BLaER1 treated with 17β-estradiol and CSF1 and Interleukin-3, amounts not matched to agents 10 nM and 100 nM (cell line): ENCODE measurements around the gene BCAR1.

Experiments used
- H3K27ac ChIP-seq, 11 experiments: shearing (Covaris generic); formaldehyde crosslinking; 2 replicates each; pipeline ENCODE4 v1.8.1; 2022
- H3K27me3 ChIP-seq, 11 experiments: shearing (Covaris generic); formaldehyde crosslinking; 2 replicates each; pipeline ENCODE4 v1.8.1; 2022
- H3K36me3 ChIP-seq, 11 experiments: shearing (Covaris generic); formaldehyde crosslinking; 2 replicates each; pipeline ENCODE4 v1.8.1; 2022
- H3K4me1 ChIP-seq, 10 experiments: shearing (Covaris generic); formaldehyde crosslinking; 2 replicates each; pipeline ENCODE4 v1.8.1; 2022
- H3K4me2 ChIP-seq, 11 experiments: shearing (Covaris generic); formaldehyde crosslinking; 2 replicates each; pipeline ENCODE4 v1.8.1; 2022
- H3K4me3 ChIP-seq, 10 experiments: shearing (Covaris generic); formaldehyde crosslinking; 2 replicates each; pipeline ENCODE4 v1.8.1; 2022
- H3K9ac ChIP-seq, 11 experiments: shearing (Covaris generic); formaldehyde crosslinking; 2 replicates each; pipeline ENCODE4 v1.8.1; 2022
- H3K9me3 ChIP-seq, 11 experiments: shearing (Covaris generic); formaldehyde crosslinking; replicated peaks in 1 of 11; 2 replicates each; pipeline ENCODE4 v1.8.1; 2022
- H4K20me1 ChIP-seq, 11 experiments: shearing (Covaris generic); formaldehyde crosslinking; 2 replicates each; pipeline ENCODE4 v1.8.1; 2022
- Cebpa-rat ChIP-seq, 11 experiments: shearing (Covaris generic); IDR thresholded peaks; 2 replicates each; pipeline ENCODE4 v1.8.1; 2022

The BCAR1 gene

GRCh38 chr16:75266738-75267630, 15.6 kb upstream of the BCAR1 start:
- no peak overlapping the region for H3K4me3 ChIP-seq
- H3K4me2 ChIP-seq: peak overlapping the region in 4 of 11 experiments; percentile 96 to 99 (median 98); a peak in 4 of 22 replicates
- no peak overlapping the region for H3K9ac ChIP-seq

GRCh38 chr16:75265911-75266701, 14.7 kb upstream of the BCAR1 start:
- no peak for TF ChIP-seq Cebpa-rat (IDR thresholded peaks at IDR 0.05)
- Histone ChIP-seq H3K4me1 (peaks cover 10 to 32% (median 18%) of the 10 kb centered on the region in 10 experiments; a peak in 19 of 20 replicates), H3K36me3 (no peaks in the 10 kb centered on the region), H4K20me1 (peaks cover 5 to 78% (median 40%) of the 10 kb centered on the region in 11 experiments; a peak in 19 of 22 replicates), H3K9ac (peak overlapping the region; percentile 43 to 78 (median 65); a peak in 21 of 22 replicates), H3K27me3 (peaks cover 54 to 99% (median 70%) of the 10 kb centered on the region in 11 experiments), H3K27ac (peak overlapping the region in 2 of 11 experiments; percentile 34 to 41; a peak in 3 of 22 replicates), H3K4me2 (peak overlapping the region; percentile 84 to 99 (median 98)), H3K4me3 (peak overlapping the region; percentile 59 to 74 (median 67)), H3K9me3 (no peaks in the 10 kb centered on the region)

More at GRCh38 chr16:75266738-75267630, 15.6 kb upstream of the BCAR1 start:
- no peaks in the 10 kb centered on the region for H3K36me3 ChIP-seq
- TF ChIP-seq Cebpa-rat (IDR thresholded peaks at IDR 0.05): no peak
- H3K27ac ChIP-seq: no peak overlapping the region
- H3K27me3 ChIP-seq: peaks cover 54 to 99% (median 75%) of the 10 kb centered on the region in 11 experiments
- H4K20me1 ChIP-seq: peaks cover 5 to 77% (median 33%) of the 10 kb centered on the region in 11 experiments; a peak in 19 of 22 replicates
- H3K9me3 ChIP-seq: no peaks in the 10 kb centered on the region
- H3K4me1 ChIP-seq: peaks cover 13 to 38% (median 23%) of the 10 kb centered on the region in 10 experiments

- Histone ChIP-seq H4K20me1 (peaks cover 5 to 86% (median 42%) of the 10 kb centered on the region in 11 experiments; a peak in 19 of 22 replicates), H3K36me3 (no peaks in the 10 kb centered on the region), H3K27ac (peak overlapping the region in 2 of 11 experiments; percentile 34 to 41; a peak in 3 of 22 replicates), H3K9me3 (no peaks in the 10 kb centered on the region), H3K4me3 (peak overlapping the region; percentile 59 to 74 (median 67)), H3K4me1 (peaks cover 10 to 32% (median 18%) of the 10 kb centered on the region in 10 experiments; a peak in 19 of 20 replicates), H3K9ac (peak overlapping the region; percentile 43 to 78 (median 65); a peak in 21 of 22 replicates), H3K4me2 (peak overlapping the region; percentile 84 to 99 (median 98)), H3K27me3 (peaks cover 54 to 99% (median 70%) of the 10 kb centered on the region in 11 experiments)
- no peak for TF ChIP-seq Cebpa-rat (IDR thresholded peaks at IDR 0.05)
Observed at GRCh38 chr16:75264999-75265910, 13.8 kb upstream of the BCAR1 start.

- Histone ChIP-seq H3K4me1 (peaks cover 10 to 32% (median 18%) of the 10 kb centered on the region in 10 experiments; a peak in 19 of 20 replicates), H3K27me3 (peaks cover 54 to 99% (median 70%) of the 10 kb centered on the region in 11 experiments), H3K27ac (no peak overlapping the region), H3K9ac (peak overlapping the region in 1 of 11 experiments; percentile 76; a peak in 1 of 22 replicates), H3K9me3 (no peaks in the 10 kb centered on the region), H3K36me3 (no peaks in the 10 kb centered on the region), H4K20me1 (peaks cover 5 to 88% (median 42%) of the 10 kb centered on the region in 11 experiments; a peak in 19 of 22 replicates), H3K4me3 (peak overlapping the region in 4 of 10 experiments; percentile 65 to 72 (median 68); a peak in 4 of 20 replicates), H3K4me2 (peak overlapping the region in 7 of 11 experiments; percentile 94 to 99 (median 98); a peak in 15 of 22 replicates)
- TF ChIP-seq Cebpa-rat (IDR thresholded peaks at IDR 0.05): no peak
Observed at GRCh38 chr16:75264457-75264998, 13.1 kb upstream of the BCAR1 start.

GRCh38 chr16:75263963-75264445, 12.6 kb upstream of the BCAR1 start:
- Histone ChIP-seq H3K4me1 (peaks cover 10 to 32% (median 18%) of the 10 kb centered on the region in 10 experiments; a peak in 19 of 20 replicates), H3K9ac (no peak overlapping the region), H3K27ac (no peak overlapping the region), H3K9me3 (no peaks in the 10 kb centered on the region), H3K36me3 (no peaks in the 10 kb centered on the region), H3K27me3 (peaks cover 54 to 99% (median 70%) of the 10 kb centered on the region in 11 experiments), H4K20me1 (peaks cover 5 to 88% (median 43%) of the 10 kb centered on the region in 11 experiments; a peak in 19 of 22 replicates), H3K4me3 (no peak overlapping the region), H3K4me2 (peak overlapping the region in 6 of 11 experiments; percentile 94 to 99 (median 98); a peak in 7 of 22 replicates)
- no peak for TF ChIP-seq Cebpa-rat (IDR thresholded peaks at IDR 0.05)

GRCh38 chr16:75263291-75263962, 12.0 kb upstream of the BCAR1 start:
- no peaks in the 10 kb centered on the region for H3K9me3 ChIP-seq
- no peak overlapping the region for H3K27ac ChIP-seq
- peaks cover 54 to 100% (median 70%) of the 10 kb centered on the region in 11 experiments for H3K27me3 ChIP-seq
- no peak for TF ChIP-seq Cebpa-rat (IDR thresholded peaks at IDR 0.05)
- H3K4me1 ChIP-seq: peaks cover 10 to 32% (median 18%) of the 10 kb centered on the region in 10 experiments; a peak in 19 of 20 replicates
- H3K36me3 ChIP-seq: no peaks in the 10 kb centered on the region
- H3K4me3 ChIP-seq: no peak overlapping the region
- H4K20me1 ChIP-seq: peaks cover 5 to 94% (median 43%) of the 10 kb centered on the region in 11 experiments; a peak in 19 of 22 replicates
- H3K9ac ChIP-seq: no peak overlapping the region
- H3K4me2 ChIP-seq: peak overlapping the region in 5 of 11 experiments; percentile 94 to 99 (median 98); a peak in 1 of 22 replicates

- Histone ChIP-seq H3K36me3 (no peaks in the 10 kb centered on the region), H3K9me3 (no peaks in the 10 kb centered on the region), H3K4me3 (no peak overlapping the region), H3K4me1 (peaks cover 10 to 32% (median 18%) of the 10 kb centered on the region in 10 experiments; a peak in 19 of 20 replicates), H3K4me2 (no peak overlapping the region), H4K20me1 (peaks cover 5 to 95% (median 43%) of the 10 kb centered on the region in 11 experiments; a peak in 19 of 22 replicates), H3K27me3 (peaks cover 49 to 100% (median 63%) of the 10 kb centered on the region in 11 experiments), H3K9ac (no peak overlapping the region), H3K27ac (no peak overlapping the region)
- TF ChIP-seq Cebpa-rat (IDR thresholded peaks at IDR 0.05): no peak
Observed at GRCh38 chr16:75262800-75263127, 11.3 kb upstream of the BCAR1 start.
